SK-N-SH (cell line): Measurements from ENCODE around the gene FAM169A. TPM values are rescaled to one million over a fixed set of nuclear protein-coding genes. Genes with fewer than 3 reads are reported as not detected.
A peak's percentile ranks its signal among the peaks of the same experiment; 100 is the strongest.

ENCODE experiments used
- CTCF ChIA-PET: fragments of 300-600, 350-600 bp; formaldehyde crosslinking; extraction: SDS; loops from one replicate; lab custom pipeline; 2021; lab: Yijun Ruan, JAX
- POLR2A ChIA-PET: fragments of 350-600 bp; sonication (Branson Sonifier 250); formaldehyde crosslinking; extraction: SDS; loops from one replicate; lab custom pipeline; 2020; ENCODE audit warnings: antibody characterized with exemption, inconsistent platforms; lab: Yijun Ruan, JAX
- DNase-seq: peaks from one replicate; pipeline ENCODE4 v3.0.0; 2012
- H2AFZ ChIP-seq: fragments of 200-600 bp; sonication (generic); 2 replicates; pipeline ENCODE4 v1.8.1; 2016; ENCODE audit warnings: antibody characterized with exemption, mild to moderate bottlenecking, low read depth
- H3F3A ChIP-seq: fragments of 200-600 bp; sonication (generic); replicated peaks from 2 replicates; pipeline ENCODE3; 2016; ENCODE audit warnings: antibody characterized with exemption, mild to moderate bottlenecking; ENCODE audit not compliant: insufficient read depth
- H3K27ac ChIP-seq, 2 experiments: fragments of 200-500 bp in 1 of 2; fragments of 200-600 bp in 1 of 2; sonication (Bioruptor generic) in 1 of 2; sonication (generic), shearing (Covaris generic) in 1 of 2; 2 replicates each; pipeline versions ENCODE4 v1.5.1 to v1.6.1; 2014 to 2016; ENCODE audit warnings: low read depth in 2 of 2, inconsistent platforms in 1 of 2, low read length in 1 of 2, mild to moderate bottlenecking in 1 of 2, mixed read lengths in 1 of 2
- H3K27me3 ChIP-seq: fragments of 200-600 bp; sonication (generic), shearing (Covaris generic); 2 replicates; pipeline ENCODE4 v1.6.1; 2016; ENCODE audit warnings: mixed run types; ENCODE audit not compliant: insufficient read depth
- H3K36me3 ChIP-seq, 2 experiments: fragments of 200-500 bp in 1 of 2; fragments of 200-600 bp in 1 of 2; sonication (Bioruptor generic) in 1 of 2; sonication (generic) in 1 of 2; replicated peaks in 1 of 2; 2 replicates each; pipeline versions ENCODE3 to v1.5.1; 2014 to 2016; ENCODE audit warnings: low read length in 1 of 2, mild to moderate bottlenecking in 1 of 2; ENCODE audit not compliant: insufficient read depth in 2 of 2, control insufficient read depth in 1 of 2
- H3K4me1 ChIP-seq, 2 experiments: fragments of 200-500 bp in 1 of 2; fragments of 200-600 bp in 1 of 2; sonication (Bioruptor generic) in 1 of 2; sonication (generic), shearing (Covaris generic) in 1 of 2; 2 replicates each; pipeline versions ENCODE4 v1.5.1 to v1.6.1; 2014 to 2016; ENCODE audit warnings: low read depth in 1 of 2, low read length in 1 of 2, mixed run types in 1 of 2; ENCODE audit not compliant: insufficient read depth in 2 of 2, control insufficient read depth in 1 of 2
- H3K4me2 ChIP-seq: fragments of 200-600 bp; sonication (generic), shearing (Covaris generic); 2 replicates; pipeline ENCODE4 v1.6.1; 2017; ENCODE audit warnings: mixed run types
- H3K4me3 ChIP-seq, 2 experiments: fragments of 200-500 bp in 1 of 2; fragments of 200-600 bp in 1 of 2; sonication (Bioruptor generic) in 1 of 2; sonication (generic), shearing (Covaris generic) in 1 of 2; 2 replicates each; pipeline versions ENCODE4 v1.5.1 to v1.8.1; 2014 to 2016; ENCODE audit warnings: low read depth in 2 of 2, inconsistent platforms in 1 of 2, low read length in 1 of 2, mild to moderate bottlenecking in 1 of 2, mixed read lengths in 1 of 2, moderate library complexity in 1 of 2
- H3K79me2 ChIP-seq: fragments of 200-600 bp; sonication (generic); 2 replicates; pipeline ENCODE4 v1.8.1; 2017; ENCODE audit warnings: mild to moderate bottlenecking; ENCODE audit not compliant: insufficient read depth
- H3K9ac ChIP-seq: fragments of 200-600 bp; sonication (generic); 2 replicates; pipeline ENCODE4 v1.6.1; 2017; ENCODE audit warnings: mixed run types
- H3K9me2 ChIP-seq: fragments of 200-600 bp; sonication (generic); 2 replicates; pipeline ENCODE4 v1.6.1; 2017; ENCODE audit warnings: mixed run types
- H3K9me3 ChIP-seq: fragments of 200-600 bp; sonication (generic); 2 replicates; pipeline ENCODE4 v1.6.1; 2017; ENCODE audit warnings: mixed run types, mild to moderate bottlenecking, moderate library complexity
- H4K20me1 ChIP-seq: fragments of 200-600 bp; sonication (generic); 2 replicates; pipeline ENCODE4 v1.6.1; 2017; ENCODE audit warnings: mild to moderate bottlenecking, mixed run types; ENCODE audit not compliant: insufficient read depth
- EZH2phosphoT487 ChIP-seq: fragments of 200-600 bp; sonication (generic); IDR thresholded peaks from 2 replicates; pipeline ENCODE4 v1.6.1; 2017; ENCODE audit warnings: low read depth, mixed run types, mild to moderate bottlenecking, antibody characterized with exemption, moderate library complexity, borderline replicate concordance
- FOSL2 ChIP-seq: IDR thresholded peaks from 2 replicates; pipeline ENCODE4 v1.4.0; 2012; ENCODE audit warnings: low read depth, mild to moderate bottlenecking, moderate library complexity, borderline replicate concordance
- FOXJ3 ChIP-seq: sonication (generic); formaldehyde crosslinking; IDR thresholded peaks from 2 replicates; pipeline ENCODE4 v1.5.1; 2020; ENCODE audit warnings: mild to moderate bottlenecking, missing genetic modification reagents
- FOXM1 ChIP-seq: IDR thresholded peaks from 2 replicates; pipeline ENCODE4 v1.4.0; 2012; ENCODE audit warnings: low read depth, mild to moderate bottlenecking
- GATA2 ChIP-seq: sonication (generic); formaldehyde crosslinking; IDR thresholded peaks from 2 replicates; pipeline ENCODE4 v1.5.0; 2020; ENCODE audit warnings: mild to moderate bottlenecking, missing genetic modification reagents
- MXI1 ChIP-seq: IDR thresholded peaks from 2 replicates; pipeline ENCODE4 v1.6.1; 2012; ENCODE audit warnings: mild to moderate bottlenecking, low read depth, low read length, improper control_type of control experiment
- POLR2AphosphoS5 ChIP-seq: IDR thresholded peaks from 2 replicates; pipeline ENCODE4 v1.6.1; 2012; ENCODE audit warnings: low read depth, low read length
- RAD21 ChIP-seq: IDR thresholded peaks from 2 replicates; pipeline ENCODE4 v1.6.1; 2012; ENCODE audit warnings: mild to moderate bottlenecking, low read length
- RCOR1 ChIP-seq: fragments of 150-350 bp; IDR thresholded peaks from 2 replicates; pipeline ENCODE4 v1.6.1; 2017; ENCODE audit warnings: antibody characterized with exemption, low read length
- REST ChIP-seq: IDR thresholded peaks from 2 replicates; pipeline ENCODE4 v1.6.1; 2012; ENCODE audit warnings: mild to moderate bottlenecking, low read depth, low read length, moderate library complexity
- TEAD4 ChIP-seq: IDR thresholded peaks from 2 replicates; pipeline ENCODE4 v1.4.0; 2012; ENCODE audit warnings: mild to moderate bottlenecking, borderline replicate concordance; ENCODE audit not compliant: insufficient read depth
- WGBS: methylation state at CpG from one replicate; pipeline ENCODE4 v1.1.6; 2017; ENCODE audit warnings: low lambda C conversion rate; 5-methylcytosine and 5-hydroxymethylcytosine counted together
- polyA plus RNA-seq, 3 experiments: library from polyadenylated mRNA; depleted of rRNA; stranded (reverse); fragments of >200 nt; gene quantifications; 2 replicates each; pipeline ENCODE4 v1.2.3, GENCODE V29; 2012
- TF ChIP-seq, protein P1 (sequence below): fragments of 150-350 bp; IDR thresholded peaks from 2 replicates; pipeline ENCODE4 v1.6.1; 2017; ENCODE audit warnings: antibody characterized with exemption, low read length, low read depth, borderline replicate concordance
- TF ChIP-seq, protein P2 (sequence below): fragments of 200-600 bp; sonication (generic); IDR thresholded peaks from 2 replicates; pipeline ENCODE4 v1.6.1; 2017; ENCODE audit warnings: antibody characterized with exemption, mild to moderate bottlenecking, moderate library complexity

The FAM169A gene
- polyA plus RNA-seq, 1 of the 3 experiments (the other 2 are of a cell fraction), result 2.6 TPM

DNA sequence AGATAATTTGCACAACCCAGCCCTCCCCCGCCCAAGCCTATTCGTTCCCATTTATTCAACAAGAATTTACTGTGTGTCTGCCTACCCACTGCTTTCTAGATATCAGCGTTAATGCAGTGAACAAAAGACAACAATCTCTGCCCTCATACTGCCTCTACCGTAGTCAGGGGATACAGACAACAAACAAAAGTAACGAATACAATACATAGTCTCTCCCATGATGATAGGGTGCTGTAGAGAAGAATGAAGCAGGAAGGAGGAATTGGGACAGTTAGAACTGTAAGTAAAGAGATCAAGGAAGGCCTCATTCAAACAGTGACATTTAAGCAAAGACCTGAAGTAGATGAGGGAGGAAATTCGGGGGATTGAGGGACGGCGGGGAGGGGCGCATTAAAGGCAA lies 101.0 kb downstream of the FAM169A start:
- CTCF ChIA-PET, result interaction anchor here (0.7 to 2.4 kb wide), 3 partner anchors 15 to 146 kb away, joined by 4 to 14 read pairs (median 9); no protein-coding TSS in a partner anchor
- Histone ChIP-seq H3K9me3 (no peaks in the 10 kb centered on the region), H3K4me1 (peaks cover 17 to 31% of the 10 kb centered on the region in 2 experiments; a peak in 3 of 4 replicates), H3K9ac (no peak overlapping the region), H3K79me2 (peaks cover 74% of the 10 kb centered on the region), H3K4me3 (peak overlapping the region in 1 of 2 experiments; percentile 100; a peak in 3 of 4 replicates), H3K27me3 (no peaks in the 10 kb centered on the region), H4K20me1 (no peaks in the 10 kb centered on the region)
- no peak for TF ChIP-seq MXI1
- TF ChIP-seq RCOR1, result no peak
- no peak for TF ChIP-seq POLR2AphosphoS5
- no peak for TF ChIP-seq TEAD4
- no peak for TF ChIP-seq REST
- no peak for TF ChIP-seq FOXJ3 (CRISPR knock-in tag)
- no peak for TF ChIP-seq FOXM1
- TF ChIP-seq FOSL2, result no peak
- no peak for TF ChIP-seq GATA2 (CRISPR knock-in tag)
- TF ChIP-seq RAD21, result no peak
- TF ChIP-seq, protein P1, sequence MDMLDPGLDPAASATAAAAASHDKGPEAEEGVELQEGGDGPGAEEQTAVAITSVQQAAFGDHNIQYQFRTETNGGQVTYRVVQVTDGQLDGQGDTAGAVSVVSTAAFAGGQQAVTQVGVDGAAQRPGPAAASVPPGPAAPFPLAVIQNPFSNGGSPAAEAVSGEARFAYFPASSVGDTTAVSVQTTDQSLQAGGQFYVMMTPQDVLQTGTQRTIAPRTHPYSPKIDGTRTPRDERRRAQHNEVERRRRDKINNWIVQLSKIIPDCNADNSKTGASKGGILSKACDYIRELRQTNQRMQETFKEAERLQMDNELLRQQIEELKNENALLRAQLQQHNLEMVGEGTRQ, result no peak
- no peak for TF ChIP-seq EZH2phosphoT487
- TF ChIP-seq, protein P2, sequence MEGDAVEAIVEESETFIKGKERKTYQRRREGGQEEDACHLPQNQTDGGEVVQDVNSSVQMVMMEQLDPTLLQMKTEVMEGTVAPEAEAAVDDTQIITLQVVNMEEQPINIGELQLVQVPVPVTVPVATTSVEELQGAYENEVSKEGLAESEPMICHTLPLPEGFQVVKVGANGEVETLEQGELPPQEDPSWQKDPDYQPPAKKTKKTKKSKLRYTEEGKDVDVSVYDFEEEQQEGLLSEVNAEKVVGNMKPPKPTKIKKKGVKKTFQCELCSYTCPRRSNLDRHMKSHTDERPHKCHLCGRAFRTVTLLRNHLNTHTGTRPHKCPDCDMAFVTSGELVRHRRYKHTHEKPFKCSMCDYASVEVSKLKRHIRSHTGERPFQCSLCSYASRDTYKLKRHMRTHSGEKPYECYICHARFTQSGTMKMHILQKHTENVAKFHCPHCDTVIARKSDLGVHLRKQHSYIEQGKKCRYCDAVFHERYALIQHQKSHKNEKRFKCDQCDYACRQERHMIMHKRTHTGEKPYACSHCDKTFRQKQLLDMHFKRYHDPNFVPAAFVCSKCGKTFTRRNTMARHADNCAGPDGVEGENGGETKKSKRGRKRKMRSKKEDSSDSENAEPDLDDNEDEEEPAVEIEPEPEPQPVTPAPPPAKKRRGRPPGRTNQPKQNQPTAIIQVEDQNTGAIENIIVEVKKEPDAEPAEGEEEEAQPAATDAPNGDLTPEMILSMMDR, result no peak
- TF ChIP-seq, all 33 proteins: peak for 0
- no peak for DNase-seq
- POLR2A ChIA-PET, result no interaction called here
- 84% methylated on average over 9 of the region's 9 CpGs for WGBS
- H3K4me2 ChIP-seq, result peak overlapping the region; percentile 95
- H3K36me3 ChIP-seq, result peaks cover 23 to 52% of the 10 kb centered on the region in 2 experiments
- H3K27ac ChIP-seq, result 0 out of 4 replicates have a peak overlapping the region, but pooled peaks of 1 of the 2 experiments have one; percentile 67
- no peaks in the 10 kb centered on the region for H3K9me2 ChIP-seq
- peaks cover 27% of the 10 kb centered on the region for H3F3A ChIP-seq
- H2AFZ ChIP-seq, result no peak overlapping the region
